Glutamatergic neuron (in vitro differentiated cells): ENCODE results near the gene CD300E. TPM values are rescaled to one million over a fixed set of nuclear protein-coding genes. Genes with fewer than 3 reads are reported as not detected.

Experiments
- DNase-seq: peaks from one replicate; pipeline ENCODE4 v3.0.0; 2022
- H3K27ac Mint-ChIP-seq: one replicate; pipeline ENCODE4 v1.8.0; 2020; ENCODE audit warnings: mild to moderate bottlenecking, mixed read lengths, inconsistent platforms; ENCODE audit not compliant: unreplicated experiment
- H3K27me3 Mint-ChIP-seq: one replicate; pipeline ENCODE4 v1.8.0; 2020; ENCODE audit warnings: mild to moderate bottlenecking, moderate library complexity, mixed read lengths, inconsistent platforms; ENCODE audit not compliant: unreplicated experiment
- H3K36me3 Mint-ChIP-seq: one replicate; pipeline ENCODE4 v1.8.0; 2020; ENCODE audit warnings: mild to moderate bottlenecking, mixed read lengths, inconsistent platforms; ENCODE audit not compliant: unreplicated experiment
- H3K4me1 Mint-ChIP-seq: one replicate; pipeline ENCODE4 v1.8.0; 2020; ENCODE audit warnings: mild to moderate bottlenecking, low read depth, mixed read lengths, inconsistent platforms; ENCODE audit not compliant: unreplicated experiment
- H3K4me3 Mint-ChIP-seq: one replicate; pipeline ENCODE4 v1.8.0; 2020; ENCODE audit warnings: mild to moderate bottlenecking, mixed read lengths, inconsistent platforms; ENCODE audit not compliant: unreplicated experiment
- H3K9me3 Mint-ChIP-seq: one replicate; pipeline ENCODE4 v1.8.0; 2020; ENCODE audit warnings: mild to moderate bottlenecking, moderate library complexity, mixed read lengths, inconsistent platforms; ENCODE audit not compliant: unreplicated experiment
- long read RNA-seq: library from polyadenylated mRNA; unstranded; transcript quantifications from one replicate; pipeline ENCODE4 v2.0.0, GENCODE V29; 2020; ENCODE audit not compliant: unreplicated experiment
- total RNA-seq: library from RNA; stranded (reverse); fragmentation: NEBNext Ultra II Directional; extraction: Animal tissue kit (Norgen Biotek cat#: 25700); gene quantifications from one replicate; pipeline ENCODE4 v1.2.1, GENCODE V29; 2021; ENCODE audit not compliant: unreplicated experiment
- TF ChIP-seq, protein P1 (sequence below): fragments of 200-600 bp; sonication (generic); IDR thresholded peaks from one replicate; pipeline ENCODE4 v1.5.0; 2021; ENCODE audit not compliant: partially characterized antibody, unreplicated experiment

CD300E gene, protein sequence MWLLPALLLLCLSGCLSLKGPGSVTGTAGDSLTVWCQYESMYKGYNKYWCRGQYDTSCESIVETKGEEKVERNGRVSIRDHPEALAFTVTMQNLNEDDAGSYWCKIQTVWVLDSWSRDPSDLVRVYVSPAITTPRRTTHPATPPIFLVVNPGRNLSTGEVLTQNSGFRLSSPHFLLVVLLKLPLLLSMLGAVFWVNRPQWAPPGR
- not detected for total RNA-seq
- long read RNA-seq = 0 reads

DNA sequence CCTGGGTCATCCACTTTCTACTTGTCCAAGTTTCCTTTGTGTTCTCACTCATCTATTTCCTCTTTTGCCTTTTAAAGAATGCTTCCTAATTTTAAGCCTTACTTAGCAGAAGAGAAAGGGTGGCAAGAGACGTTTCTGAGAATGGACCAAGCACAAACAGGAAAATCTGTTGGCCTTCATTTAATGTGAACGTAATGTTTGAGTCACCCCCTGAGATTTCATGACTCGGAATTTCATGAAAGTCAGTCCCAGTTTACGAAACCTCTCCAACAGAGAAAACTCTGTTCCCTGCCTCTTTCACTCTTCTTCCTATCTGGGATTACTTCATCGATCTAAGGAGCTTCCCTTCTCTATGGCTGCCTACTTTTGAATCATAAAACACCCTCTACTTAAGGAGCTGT lies at the start of gene CD300E:
Gene CD300E (minus strand): TSS at position 46 of the 401 bp plus-strand sequence. CDS start 117 bp downstream, outside the sequence.
- H3K4me1 Mint-ChIP-seq = peaks cover 7% of the 10 kb centered on the region
- no peak within 1 kb of the TSS for H3K27ac Mint-ChIP-seq
- peaks cover 3% of the 10 kb centered on the region for H3K27me3 Mint-ChIP-seq

GRCh38 chr17:74671031-74671771 lies 47.7 kb upstream of the CD300E start:
- Mint-ChIP-seq H3K9me3 (no peaks in the 10 kb centered on the region), H3K4me1 (peaks cover 16% of the 10 kb centered on the region), H3K36me3 (no peaks in the 10 kb centered on the region), H3K27ac (peak overlapping the region; percentile 1), H3K4me3 (peak overlapping the region; percentile 89), H3K27me3 (peaks cover 12% of the 10 kb centered on the region)
- peak; percentile 53 for DNase-seq
- TF ChIP-seq, protein P1, sequence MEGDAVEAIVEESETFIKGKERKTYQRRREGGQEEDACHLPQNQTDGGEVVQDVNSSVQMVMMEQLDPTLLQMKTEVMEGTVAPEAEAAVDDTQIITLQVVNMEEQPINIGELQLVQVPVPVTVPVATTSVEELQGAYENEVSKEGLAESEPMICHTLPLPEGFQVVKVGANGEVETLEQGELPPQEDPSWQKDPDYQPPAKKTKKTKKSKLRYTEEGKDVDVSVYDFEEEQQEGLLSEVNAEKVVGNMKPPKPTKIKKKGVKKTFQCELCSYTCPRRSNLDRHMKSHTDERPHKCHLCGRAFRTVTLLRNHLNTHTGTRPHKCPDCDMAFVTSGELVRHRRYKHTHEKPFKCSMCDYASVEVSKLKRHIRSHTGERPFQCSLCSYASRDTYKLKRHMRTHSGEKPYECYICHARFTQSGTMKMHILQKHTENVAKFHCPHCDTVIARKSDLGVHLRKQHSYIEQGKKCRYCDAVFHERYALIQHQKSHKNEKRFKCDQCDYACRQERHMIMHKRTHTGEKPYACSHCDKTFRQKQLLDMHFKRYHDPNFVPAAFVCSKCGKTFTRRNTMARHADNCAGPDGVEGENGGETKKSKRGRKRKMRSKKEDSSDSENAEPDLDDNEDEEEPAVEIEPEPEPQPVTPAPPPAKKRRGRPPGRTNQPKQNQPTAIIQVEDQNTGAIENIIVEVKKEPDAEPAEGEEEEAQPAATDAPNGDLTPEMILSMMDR = no peak

More for the DNA sequence above, at the start of gene CD300E:
- TF ChIP-seq, protein P1 = no peak
- no peak for DNase-seq
- Mint-ChIP-seq H3K4me3 (no peak within 1 kb of the TSS), H3K9me3 (peaks cover 1% of the 10 kb centered on the region), H3K36me3 (no peaks in the 10 kb centered on the region)

- H3K27ac Mint-ChIP-seq = no peak overlapping the region
- H3K27me3 Mint-ChIP-seq = peaks cover 12% of the 10 kb centered on the region
Observed at GRCh38 chr17:74670329-74670728, 46.8 kb upstream of the CD300E start.

DNA sequence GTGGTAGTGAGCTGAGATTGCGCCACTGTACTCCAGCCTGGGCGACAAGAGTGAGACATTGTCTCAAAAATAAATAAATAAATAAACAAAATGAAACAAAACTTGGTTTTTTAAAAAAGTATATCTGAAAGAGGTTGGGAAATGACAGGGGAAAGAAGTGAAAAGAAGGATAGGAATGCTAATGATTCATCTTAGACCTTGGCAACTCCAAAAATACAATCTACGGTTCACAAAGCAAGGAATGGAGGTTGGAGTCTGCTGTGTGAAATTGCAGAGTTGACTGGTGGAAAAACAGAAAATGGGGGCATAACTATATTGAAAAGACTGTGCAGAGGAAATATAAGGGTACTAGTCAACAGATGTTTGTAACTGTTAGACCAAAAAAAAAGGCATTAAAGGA lies 40.0 kb upstream of the CD300E start:
- TF ChIP-seq, protein P1 = no peak
- Mint-ChIP-seq H3K4me1 (peaks cover 3% of the 10 kb centered on the region), H3K36me3 (no peaks in the 10 kb centered on the region), H3K9me3 (no peaks in the 10 kb centered on the region), H3K27ac (no peak overlapping the region), H3K4me3 (no peak overlapping the region), H3K27me3 (peaks cover 2% of the 10 kb centered on the region)
- no peak for DNase-seq

More at GRCh38 chr17:74670329-74670728, 46.8 kb upstream of the CD300E start:
- H3K4me1 Mint-ChIP-seq = peaks cover 16% of the 10 kb centered on the region
- no peaks in the 10 kb centered on the region for H3K36me3 Mint-ChIP-seq
- no peak for DNase-seq
- TF ChIP-seq, protein P1 = no peak
- no peaks in the 10 kb centered on the region for H3K9me3 Mint-ChIP-seq
- H3K4me3 Mint-ChIP-seq = peak overlapping the region; percentile 89

DNA sequence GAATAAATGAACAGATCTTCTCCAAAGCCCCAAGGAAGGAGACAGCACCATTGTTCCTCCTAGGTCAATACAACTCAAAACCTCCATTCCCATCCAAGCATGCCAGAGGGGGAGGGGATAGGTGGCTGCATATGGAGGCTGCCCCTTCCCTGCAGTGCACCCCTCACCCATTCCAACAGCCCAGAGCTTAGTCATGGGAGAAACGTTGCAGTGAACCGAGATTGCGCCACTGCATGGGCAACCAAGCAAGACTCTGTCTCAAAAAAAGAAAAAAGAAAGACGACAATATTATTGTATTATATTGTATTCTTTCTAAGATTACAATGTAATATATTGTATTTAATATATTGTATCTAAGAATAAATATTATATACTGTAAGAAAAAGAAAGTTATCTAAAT lies 36.4 kb upstream of the CD300E start:
- TF ChIP-seq, protein P1 = no peak
- no peak for DNase-seq
- no peaks in the 10 kb centered on the region for H3K9me3 Mint-ChIP-seq
- no peaks in the 10 kb centered on the region for H3K36me3 Mint-ChIP-seq
- H3K27ac Mint-ChIP-seq = no peak overlapping the region
- H3K4me3 Mint-ChIP-seq = no peak overlapping the region
- peaks cover 5% of the 10 kb centered on the region for H3K4me1 Mint-ChIP-seq
- peaks cover 8% of the 10 kb centered on the region for H3K27me3 Mint-ChIP-seq
